Spinal cord (tissue), 10 donors: ENCODE results near the gene DES. TPM values are rescaled to one million over a fixed set of nuclear protein-coding genes. Genes with fewer than 3 reads are reported as not detected.
A peak's percentile ranks its signal among the peaks of the same experiment; 100 is the strongest.

ENCODE experiments used
- DNase-seq, 6 donors: peaks; one replicate each; pipeline versions ENCODE4 v3.0.0 to v3.0.0-alpha.2; 2013 to 2015; ENCODE audit warnings: low spot score in 6 of 6, low read depth in 4 of 6
- H3K27ac ChIP-seq: one replicate; pipeline ENCODE4 v1.5.1; 2013; ENCODE audit warnings: low read depth, low read length, control low read depth
- H3K27me3 ChIP-seq: one replicate; pipeline ENCODE4 v1.6.1; 2013; ENCODE audit warnings: low read length; ENCODE audit not compliant: control insufficient read depth, insufficient read depth
- H3K36me3 ChIP-seq: one replicate; pipeline ENCODE4 v1.6.1; 2013; ENCODE audit warnings: low read length; ENCODE audit not compliant: control insufficient read depth, insufficient read depth
- H3K4me1 ChIP-seq: one replicate; pipeline ENCODE4 v1.6.1; 2013; ENCODE audit warnings: low read length; ENCODE audit not compliant: control insufficient read depth, insufficient read depth
- H3K4me3 ChIP-seq: one replicate; pipeline ENCODE4 v1.5.1; 2013; ENCODE audit warnings: low read depth, low read length, control low read depth
- H3K9me3 ChIP-seq: one replicate; pipeline ENCODE4 v1.6.1; 2013; ENCODE audit warnings: low read length; ENCODE audit not compliant: control insufficient read depth, insufficient read depth
- whole genome bisulfite sequencing: methylation state at CpG from one replicate; pipeline ENCODE4 v1.1.5; 2013; ENCODE audit warnings: missing lambda C conversion rate; ENCODE audit not compliant: insufficient coverage; 5-methylcytosine and 5-hydroxymethylcytosine counted together
- polyA plus RNA-seq, 2 donors: library from polyadenylated mRNA; unstranded; fragments of 120-200 nt; gene quantifications; one replicate each; pipeline ENCODE4 v1.2.1, GENCODE V29; 2013; ENCODE audit not compliant: insufficient read length in 2 of 2
- total RNA-seq, 2 donors: library from RNA; depleted of rRNA in 1 of 2; stranded (reverse); fragments of 120-200 nt in 1 of 2; fragments of >200 nt in 1 of 2; gene quantifications; one replicate each; pipeline versions ENCODE4 v1.2.3 to v1.2.4, GENCODE V29; 2013 to 2014
- donor health status: healthy.

Gene DES
- total and polyA plus RNA-seq, 4 donors: 3.5 to 8.8 (median 5.2) TPM

GRCh38 chr2:219452361-219453317 lies 34.5 kb downstream of the DES start:
- H3K4me3 ChIP-seq: no peak overlapping the region
- peak overlapping the region; percentile 90 for H3K27ac ChIP-seq
- peak in 2 of 6 donors; percentile 62 to 66 for DNase-seq
- peaks cover 49% of the 10 kb centered on the region for H3K4me1 ChIP-seq
- peaks cover 8% of the 10 kb centered on the region for H3K27me3 ChIP-seq
- no peaks in the 10 kb centered on the region for H3K9me3 ChIP-seq
- WGBS: 53% methylated on average over 18 of the region's 23 CpGs
- H3K36me3 ChIP-seq: peaks cover 56% of the 10 kb centered on the region

- 71% methylated on average over 1 of the region's 10 CpGs for WGBS
- H3K27me3 ChIP-seq: peaks cover 6% of the 10 kb centered on the region
- no peak overlapping the region for H3K4me3 ChIP-seq
- H3K36me3 ChIP-seq: peaks cover 52% of the 10 kb centered on the region
- H3K9me3 ChIP-seq: no peaks in the 10 kb centered on the region
- peak overlapping the region; percentile 90 for H3K27ac ChIP-seq
- H3K4me1 ChIP-seq: peaks cover 46% of the 10 kb centered on the region
- DNase-seq: peak in 3 of 6 donors; percentile 67 to 89 (median 86)
Observed at GRCh38 chr2:219453671-219454590, 35.8 kb downstream of the DES start.

DNA sequence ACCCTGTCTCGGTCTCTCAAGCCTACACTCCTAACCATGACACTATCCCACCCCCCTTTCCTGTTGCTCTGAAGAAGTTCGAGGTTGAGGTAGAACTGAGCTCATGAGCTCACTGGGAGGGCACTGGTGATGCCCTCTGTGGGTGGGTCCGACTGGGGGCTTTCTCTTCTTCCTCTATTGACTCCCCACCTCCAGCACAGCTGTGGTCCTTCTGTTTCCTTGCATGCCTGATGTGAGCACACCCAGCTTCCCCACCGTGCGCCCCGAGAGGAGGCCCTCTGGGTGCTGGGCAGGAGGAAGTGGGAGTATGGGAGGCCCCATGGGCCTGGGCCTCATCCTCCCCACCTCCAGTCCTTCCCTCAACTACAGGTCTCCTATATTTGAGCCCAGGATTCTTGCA lies 37.4 kb downstream of the DES start:
- Histone ChIP-seq H3K4me3 (no peak overlapping the region), H3K4me1 (peaks cover 54% of the 10 kb centered on the region), H3K9me3 (no peaks in the 10 kb centered on the region), H3K27ac (no peak overlapping the region), H3K36me3 (peaks cover 51% of the 10 kb centered on the region), H3K27me3 (no peaks in the 10 kb centered on the region)
- WGBS: no CpG with 5 or more reads among the region's 6 CpGs
- no peak for DNase-seq

- Histone ChIP-seq H3K9me3 (no peaks in the 10 kb centered on the region), H3K27ac (no peak overlapping the region), H3K4me3 (no peak overlapping the region), H3K36me3 (peaks cover 60% of the 10 kb centered on the region), H3K27me3 (no peaks in the 10 kb centered on the region), H3K4me1 (peaks cover 43% of the 10 kb centered on the region)
- no peak for DNase-seq
- WGBS: 87% methylated on average over 5 of the region's 5 CpGs
Observed at GRCh38 chr2:219457784-219458369, 39.7 kb downstream of the DES start.

DNA sequence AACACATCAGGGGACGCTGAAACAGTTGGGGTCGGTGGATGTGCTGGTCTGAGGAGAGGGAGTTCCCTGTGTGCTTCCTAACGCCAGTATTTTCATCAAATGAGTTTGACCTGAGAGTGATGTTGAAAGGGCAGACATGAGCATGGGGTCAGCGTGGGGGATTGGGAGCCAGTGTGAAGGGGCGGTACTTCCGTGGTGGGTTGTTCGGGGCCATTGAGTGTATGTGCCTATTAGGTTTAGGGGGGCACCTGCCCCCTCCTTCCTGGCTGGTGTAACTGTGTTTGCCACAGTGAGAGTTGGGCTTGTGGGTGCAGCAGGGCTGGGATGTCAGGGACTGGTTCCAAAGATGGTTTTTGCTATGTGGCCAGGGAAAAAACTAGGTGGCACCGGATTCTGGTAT lies 40.8 kb downstream of the DES start:
- Histone ChIP-seq H3K36me3 (peaks cover 57% of the 10 kb centered on the region), H3K4me1 (peaks cover 32% of the 10 kb centered on the region), H3K27ac (no peak overlapping the region), H3K4me3 (no peak overlapping the region), H3K9me3 (no peaks in the 10 kb centered on the region), H3K27me3 (no peaks in the 10 kb centered on the region)
- WGBS: 80% methylated on average over 8 of the region's 8 CpGs
- no peak for DNase-seq

- H3K9me3 ChIP-seq: no peaks in the 10 kb centered on the region
- H3K4me3 ChIP-seq: no peak overlapping the region
- WGBS: 47% methylated on average over 8 of the region's 14 CpGs
- H3K27ac ChIP-seq: peak overlapping the region; percentile 67
- peak in 2 of 6 donors; percentile 58 to 66 for DNase-seq
- peaks cover 28% of the 10 kb centered on the region for H3K4me1 ChIP-seq
- peaks cover 64% of the 10 kb centered on the region for H3K36me3 ChIP-seq
- no peaks in the 10 kb centered on the region for H3K27me3 ChIP-seq
Observed at GRCh38 chr2:219459460-219460311, 41.5 kb downstream of the DES start.

- no peaks in the 10 kb centered on the region for H3K9me3 ChIP-seq
- 14% methylated on average over 6 of the region's 18 CpGs for WGBS
- peak in 2 of 6 donors; percentile 76 to 80 for DNase-seq
- peaks cover 28% of the 10 kb centered on the region for H3K4me1 ChIP-seq
- peak overlapping the region; percentile 67 for H3K27ac ChIP-seq
- H3K27me3 ChIP-seq: no peaks in the 10 kb centered on the region
- H3K36me3 ChIP-seq: peaks cover 71% of the 10 kb centered on the region
- no peak overlapping the region for H3K4me3 ChIP-seq
Observed at GRCh38 chr2:219460424-219460926, 42.3 kb downstream of the DES start.

DNA sequence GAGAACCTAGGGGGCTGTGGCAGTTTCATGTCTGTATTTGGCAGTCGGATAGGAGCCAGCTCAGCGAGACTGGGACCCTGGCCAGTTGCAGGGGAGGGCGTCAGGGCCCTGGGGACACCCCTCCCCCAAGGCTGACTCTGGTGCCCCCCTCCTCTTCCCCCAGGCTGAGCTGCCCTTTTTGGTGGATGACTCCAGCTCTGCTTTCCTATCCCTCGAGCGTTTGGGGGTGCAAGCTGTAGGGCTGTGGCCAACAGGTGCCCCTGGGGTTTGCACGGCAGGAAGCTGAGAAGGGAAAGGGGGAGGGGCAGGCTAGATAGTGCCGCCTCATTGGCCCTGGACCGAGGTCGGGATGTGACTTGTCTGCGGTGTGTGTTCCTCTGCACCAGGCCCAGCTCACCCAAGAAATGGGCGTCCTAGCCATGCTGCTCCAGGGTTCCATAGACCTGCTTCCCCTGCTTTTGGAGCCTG lies 42.9 kb downstream of the DES start:
- peak overlapping the region; percentile 8 for H3K27ac ChIP-seq
- peaks cover 28% of the 10 kb centered on the region for H3K4me1 ChIP-seq
- H3K4me3 ChIP-seq: no peak overlapping the region
- no peaks in the 10 kb centered on the region for H3K27me3 ChIP-seq
- no peaks in the 10 kb centered on the region for H3K9me3 ChIP-seq
- 24% methylated on average over 10 of the region's 11 CpGs for whole genome bisulfite sequencing
- peaks cover 71% of the 10 kb centered on the region for H3K36me3 ChIP-seq
- peak in 2 of 6 donors; percentile 59 to 64 for DNase-seq
